Ramos (cell line): Measurements from ENCODE around the gene STK39.

ENCODE experiments used
- in situ Hi-C: fragments of 300-500 bp; cut with MboI; formaldehyde crosslinking; loops from one replicate; pipeline ENCODE4 v1.14.3; 2022; ENCODE audit warnings: low sequenced_read_pairs; ENCODE audit not compliant: unreplicated experiment

Gene STK39

GRCh38 chr2:168245074-168245825 is 2.1 kb downstream of the STK39 start:
- in situ Hi-C loops, result no loop called here

DNA sequence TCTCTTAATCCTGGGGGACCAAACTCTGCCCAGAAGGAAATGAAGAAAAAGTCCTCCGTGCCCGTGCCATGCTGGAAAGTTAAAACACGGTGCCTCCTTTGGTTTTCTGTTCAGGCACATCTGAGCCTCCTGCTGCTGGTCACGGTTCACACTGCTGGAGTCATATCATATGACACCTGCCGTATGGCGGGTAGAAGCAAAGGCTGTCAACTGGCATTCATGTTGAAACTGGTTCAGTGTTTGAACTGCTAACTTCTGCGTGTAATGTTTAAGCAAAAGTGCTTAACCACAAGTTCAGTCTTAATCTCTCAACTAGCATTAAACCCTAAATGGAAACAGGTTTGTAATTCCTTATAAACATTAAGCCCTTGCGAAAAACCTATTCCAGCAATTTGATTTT is 3.1 kb downstream of the STK39 start:
- in situ Hi-C loops, result no loop called here

DNA sequence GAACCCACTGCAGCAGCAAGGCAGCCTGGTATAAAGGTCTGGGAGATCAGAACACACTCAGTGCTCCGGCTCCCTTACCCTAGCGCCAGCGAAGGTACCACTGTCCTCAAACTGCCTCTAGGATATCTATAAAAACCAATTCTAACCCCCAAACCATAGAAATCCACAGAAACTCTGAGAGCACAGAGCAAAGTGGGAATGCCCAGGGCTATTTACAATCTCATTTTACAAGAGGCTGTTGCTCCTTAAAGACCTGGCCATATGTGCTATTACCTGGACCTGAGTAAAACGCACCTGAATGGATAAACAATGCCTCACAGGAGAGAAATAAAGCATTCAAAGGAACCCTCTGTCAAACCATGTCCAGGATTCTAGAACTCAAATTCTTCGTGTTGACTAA is 4.3 kb downstream of the STK39 start:
- in situ Hi-C loops, result no loop called here

GRCh38 chr2:168241746-168242145 is 5.6 kb downstream of the STK39 start:
- in situ Hi-C loops, result no loop called here

GRCh38 chr2:168241208-168241607 is 6.2 kb downstream of the STK39 start:
- in situ Hi-C loops, result no loop called here

GRCh38 chr2:168239281-168239680 is 8.1 kb downstream of the STK39 start:
- in situ Hi-C loops, result no loop called here

GRCh38 chr2:168237741-168238140 is 9.7 kb downstream of the STK39 start:
- in situ Hi-C loops, result no loop called here

DNA sequence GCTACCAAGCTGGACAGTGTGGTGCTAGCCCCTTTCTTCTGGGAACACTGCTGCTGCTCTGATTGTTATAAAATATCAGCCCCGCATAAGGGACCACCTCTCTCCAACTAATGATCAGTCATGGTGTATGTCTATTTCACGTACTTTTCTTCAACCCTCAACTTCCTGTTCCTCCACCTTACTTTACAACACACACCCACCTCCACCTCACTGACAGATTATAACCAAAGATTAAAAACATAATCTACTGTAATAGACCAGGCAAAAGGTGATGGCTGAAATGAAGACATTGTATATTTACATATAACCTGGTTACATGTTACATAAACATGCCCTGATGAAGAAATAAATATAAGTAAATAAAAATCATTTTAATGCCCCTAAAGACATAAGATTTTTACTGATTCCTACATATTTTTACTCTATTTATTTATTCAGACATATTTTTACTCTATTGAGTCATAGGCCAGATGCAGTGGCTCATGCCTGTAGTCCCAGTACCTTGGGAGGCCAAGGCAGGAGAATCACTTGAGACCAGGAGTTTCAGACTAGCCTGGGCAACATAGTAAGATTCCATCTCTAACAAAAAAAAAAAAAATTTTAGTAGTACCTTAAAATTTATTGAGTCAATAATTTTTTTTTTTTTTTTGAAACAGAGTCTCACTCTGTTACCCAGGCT is 12.8 kb downstream of the STK39 start:
- in situ Hi-C loops, result no loop called here

DNA sequence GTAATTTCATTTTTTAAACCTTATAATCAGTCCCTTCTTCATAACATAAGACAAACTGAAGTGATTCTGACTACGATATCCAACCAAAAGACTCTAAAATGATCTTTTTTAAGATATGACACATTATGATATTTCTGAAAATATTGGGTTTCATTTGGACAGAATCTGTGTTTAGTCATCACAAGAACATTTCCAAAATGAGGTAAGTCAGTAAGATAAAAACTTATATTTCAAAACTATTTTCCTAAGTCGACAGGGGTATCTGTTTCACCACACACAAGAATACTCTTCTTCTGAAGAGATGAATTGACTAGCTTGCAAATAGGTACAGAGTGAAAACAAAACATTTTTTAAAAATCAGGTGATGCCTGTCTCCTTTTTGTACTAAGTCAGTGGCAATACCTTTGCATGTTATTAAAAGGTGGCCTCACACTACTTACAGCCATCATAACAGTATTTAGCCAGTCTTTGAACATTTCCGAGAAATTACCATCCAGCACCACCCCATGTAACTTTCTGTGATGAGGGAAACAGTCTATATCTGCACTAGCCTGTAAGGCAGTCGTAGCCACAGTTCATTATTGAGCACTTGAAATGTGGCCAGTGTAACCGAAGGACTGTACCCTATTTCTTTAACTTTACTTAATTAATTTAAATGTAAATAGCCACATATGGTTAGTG is 13.5 kb downstream of the STK39 start:
- in situ Hi-C loops, result no loop called here

GRCh38 chr2:168233166-168233565 is 14.2 kb downstream of the STK39 start:
- in situ Hi-C loops, result no loop called here

DNA sequence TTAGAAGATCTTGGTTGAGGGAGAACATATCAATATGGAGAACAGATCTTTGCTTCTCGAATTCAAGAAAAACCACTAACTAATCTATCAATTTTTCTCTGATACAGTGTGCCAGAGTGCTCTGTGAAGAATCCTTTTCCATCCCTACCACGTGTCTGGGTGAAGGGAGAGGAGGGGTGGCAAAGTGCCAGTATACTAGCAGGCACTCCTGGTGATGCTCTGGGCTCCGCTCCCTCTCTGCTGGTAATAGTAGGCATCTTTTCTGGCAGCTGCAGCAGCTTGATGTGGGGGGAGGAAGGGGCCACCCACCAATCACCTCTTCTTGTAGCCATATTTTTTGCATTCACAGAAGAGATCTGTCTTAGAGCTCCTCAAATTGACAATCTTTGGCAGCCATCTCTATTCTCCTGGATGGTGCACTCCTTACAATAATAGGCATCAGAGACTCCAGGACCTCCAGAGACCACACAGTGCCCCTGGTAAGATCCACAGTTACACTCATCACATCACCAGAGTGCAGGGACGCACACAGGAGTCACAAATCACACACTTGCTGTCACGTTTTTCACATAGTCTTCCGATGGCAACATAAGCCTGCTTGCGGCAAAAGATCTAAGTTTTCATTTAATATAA is 15.7 kb downstream of the STK39 start:
- in situ Hi-C loops, result no loop called here

DNA sequence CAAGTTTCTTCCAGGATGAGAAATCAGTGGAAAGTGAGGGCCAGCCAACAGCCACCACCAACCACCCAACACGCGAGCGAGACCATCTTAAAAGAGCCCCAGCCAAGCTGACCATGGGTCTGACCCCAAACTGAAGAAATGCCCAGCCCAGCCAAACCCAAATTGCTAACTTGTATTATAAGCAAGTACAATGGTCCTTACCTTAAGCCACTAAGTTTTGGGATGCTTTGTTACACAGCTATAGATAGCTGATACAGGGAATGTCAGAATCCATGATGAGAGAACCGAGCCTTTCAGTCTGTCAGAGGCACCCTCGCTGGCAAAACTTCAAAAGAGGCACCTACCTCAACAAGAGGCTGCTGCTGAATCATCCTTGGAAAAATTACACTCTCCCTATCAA is 17.0 kb downstream of the STK39 start:
- in situ Hi-C loops, result no loop called here

- in situ Hi-C loops, result no loop called here
Observed at GRCh38 chr2:168224346-168224745, 23.0 kb downstream of the STK39 start.

DNA sequence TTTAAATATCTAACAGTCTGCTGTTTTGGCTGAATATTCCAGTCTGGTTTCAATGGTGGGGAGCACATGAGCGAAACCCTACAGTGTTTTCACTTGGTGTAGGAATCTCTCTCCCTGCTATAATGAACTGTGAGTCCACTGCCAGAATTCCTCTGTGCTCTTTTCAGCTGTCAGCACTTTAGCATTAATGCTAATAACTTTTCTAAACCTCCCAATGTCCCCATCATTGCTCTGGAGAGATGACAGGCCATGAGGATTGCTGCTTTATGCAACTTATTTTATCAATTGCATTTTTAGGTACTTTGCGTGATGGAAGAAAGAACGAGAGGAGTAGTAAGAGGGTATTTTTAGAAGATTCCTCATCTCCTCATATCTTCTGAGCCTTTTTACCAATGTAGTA is 25.3 kb downstream of the STK39 start:
- in situ Hi-C loops, result no loop called here

GRCh38 chr2:168220965-168221819 is 26.2 kb downstream of the STK39 start:
- in situ Hi-C loops, result no loop called here

GRCh38 chr2:168217920-168218319 is 29.5 kb downstream of the STK39 start:
- in situ Hi-C loops, result no loop called here

- in situ Hi-C loops, result no loop called here
Observed at GRCh38 chr2:168216351-168217005, 30.9 kb downstream of the STK39 start.

DNA sequence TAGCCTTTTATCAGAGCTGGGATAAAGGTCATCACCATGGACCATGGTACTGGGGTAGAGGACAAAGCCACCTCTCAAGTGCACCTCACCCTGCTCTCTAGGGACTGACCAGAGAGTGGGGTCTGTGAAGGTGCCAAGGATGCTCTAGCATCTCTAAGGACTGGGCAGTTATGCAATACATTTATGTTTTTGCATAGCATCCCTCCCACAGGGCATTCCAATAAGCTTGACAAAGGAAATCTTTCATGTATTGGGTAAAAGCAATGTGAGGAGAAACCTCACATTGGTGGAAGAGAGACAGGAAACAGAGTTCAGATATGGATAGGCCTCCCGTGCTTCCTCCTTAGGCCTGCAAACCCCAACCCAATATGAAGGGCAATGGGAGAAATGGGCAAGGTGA is 31.6 kb downstream of the STK39 start:
- in situ Hi-C loops, result no loop called here

DNA sequence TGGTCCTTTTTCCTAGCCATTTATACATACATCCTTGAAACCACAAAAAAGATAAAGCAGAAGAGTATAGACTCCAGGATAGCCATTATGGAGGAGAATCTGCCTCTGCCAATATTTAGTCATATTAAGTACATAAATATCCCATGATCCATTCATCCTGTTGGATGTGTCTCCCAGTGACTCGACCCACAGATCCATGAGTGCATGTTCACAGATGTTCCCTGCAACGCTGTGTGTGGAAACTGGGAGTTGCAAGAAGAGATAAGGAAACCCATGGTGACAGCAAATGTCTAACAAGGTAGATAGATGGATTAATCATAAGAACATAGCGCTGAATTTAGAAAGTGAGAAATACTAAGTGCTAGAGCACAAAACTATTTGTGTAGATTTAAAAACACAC is 34.5 kb downstream of the STK39 start:
- in situ Hi-C loops, result no loop called here

DNA sequence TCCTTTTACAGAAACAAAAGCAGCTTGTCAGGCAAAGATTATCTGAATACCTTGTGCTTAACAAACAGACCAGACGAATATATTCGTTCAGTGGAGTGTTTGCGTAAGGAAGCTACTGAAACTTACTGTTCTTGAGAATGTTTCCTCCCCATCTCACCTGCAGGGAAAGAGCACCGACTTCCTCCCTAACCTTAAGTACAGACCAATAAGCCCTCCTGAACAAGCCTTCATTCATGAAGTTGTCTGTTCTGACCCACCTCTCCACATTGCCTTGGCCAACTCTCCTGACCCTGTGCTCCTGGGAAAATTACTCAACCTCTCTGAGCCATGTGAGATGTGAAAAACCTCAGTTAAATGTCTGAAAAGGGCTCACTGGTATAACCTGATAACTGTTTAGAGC is 35.2 kb downstream of the STK39 start:
- in situ Hi-C loops, result no loop called here
